Transverse colon (tissue), 4 donors: Measurements from ENCODE around the gene SCAI.
"Not testable (repeated sequence)": the region's sequence is repeated elsewhere in the genome, so short reads cannot be mapped to it uniquely, and the experiment has no call there.

ENCODE experiments used
- POLR2A ChIP-seq: fragments of 450-650 bp; IDR thresholded peaks from one replicate; pipeline ENCODE4 v1.6.1; 2016; ENCODE audit warnings: antibody characterized with exemption, mild to moderate bottlenecking, moderate library complexity
- POLR2AphosphoS5 ChIP-seq, 3 donors: sonication (generic); formaldehyde crosslinking; IDR thresholded peaks; one replicate each; pipeline ENCODE4 v1.6.1; 2016; ENCODE audit warnings: antibody characterized with exemption in 3 of 3
- TF ChIP-seq, protein P1 (sequence below), 5 experiments: fragments of 200-600 bp in 3 of 5; fragments of 450-650 bp in 2 of 5; sonication (generic) in 3 of 5; IDR thresholded peaks; 1 replicate in 2 of 5; 2 replicates in 3 of 5; pipeline ENCODE4 v1.5.1; 2016 to 2017; ENCODE audit warnings: antibody characterized with exemption in 5 of 5, inconsistent platforms in 3 of 5, mild to moderate bottlenecking in 2 of 5, moderate library complexity in 1 of 5

GRCh38 chr9:125108541-125108940 lies 34.8 kb downstream of the SCAI start:
- TF ChIP-seq, protein P1, sequence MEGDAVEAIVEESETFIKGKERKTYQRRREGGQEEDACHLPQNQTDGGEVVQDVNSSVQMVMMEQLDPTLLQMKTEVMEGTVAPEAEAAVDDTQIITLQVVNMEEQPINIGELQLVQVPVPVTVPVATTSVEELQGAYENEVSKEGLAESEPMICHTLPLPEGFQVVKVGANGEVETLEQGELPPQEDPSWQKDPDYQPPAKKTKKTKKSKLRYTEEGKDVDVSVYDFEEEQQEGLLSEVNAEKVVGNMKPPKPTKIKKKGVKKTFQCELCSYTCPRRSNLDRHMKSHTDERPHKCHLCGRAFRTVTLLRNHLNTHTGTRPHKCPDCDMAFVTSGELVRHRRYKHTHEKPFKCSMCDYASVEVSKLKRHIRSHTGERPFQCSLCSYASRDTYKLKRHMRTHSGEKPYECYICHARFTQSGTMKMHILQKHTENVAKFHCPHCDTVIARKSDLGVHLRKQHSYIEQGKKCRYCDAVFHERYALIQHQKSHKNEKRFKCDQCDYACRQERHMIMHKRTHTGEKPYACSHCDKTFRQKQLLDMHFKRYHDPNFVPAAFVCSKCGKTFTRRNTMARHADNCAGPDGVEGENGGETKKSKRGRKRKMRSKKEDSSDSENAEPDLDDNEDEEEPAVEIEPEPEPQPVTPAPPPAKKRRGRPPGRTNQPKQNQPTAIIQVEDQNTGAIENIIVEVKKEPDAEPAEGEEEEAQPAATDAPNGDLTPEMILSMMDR (IDR thresholded peaks at IDR 0.05) = not testable (repeated sequence)
- not testable (repeated sequence) for TF ChIP-seq POLR2A; POLR2AphosphoS5 (IDR thresholded peaks at IDR 0.05)
